ENCODE data around the gene FBLN2.

DNA sequence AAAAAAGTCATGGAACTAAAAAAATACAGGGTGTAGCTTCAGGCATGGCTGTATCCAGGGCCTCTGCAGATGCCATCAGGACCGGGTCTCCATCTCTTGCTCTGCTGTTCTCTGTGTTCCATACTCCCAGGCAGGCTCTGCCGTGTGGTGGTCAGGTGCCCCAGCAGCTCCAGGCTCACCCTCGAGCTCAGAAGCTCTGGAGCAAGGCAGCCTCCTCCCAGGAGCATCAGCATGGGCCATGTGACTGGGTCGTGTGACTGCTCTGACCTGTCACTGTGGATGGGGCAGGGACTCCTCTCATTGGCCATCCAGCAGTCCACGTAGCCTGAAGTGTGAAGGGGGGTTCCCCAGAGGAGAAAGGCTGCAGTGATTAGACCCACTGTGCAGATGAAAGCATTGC, 8.5 kb downstream of the FBLN2 start:
- TF ChIP-seq, protein P1, sequence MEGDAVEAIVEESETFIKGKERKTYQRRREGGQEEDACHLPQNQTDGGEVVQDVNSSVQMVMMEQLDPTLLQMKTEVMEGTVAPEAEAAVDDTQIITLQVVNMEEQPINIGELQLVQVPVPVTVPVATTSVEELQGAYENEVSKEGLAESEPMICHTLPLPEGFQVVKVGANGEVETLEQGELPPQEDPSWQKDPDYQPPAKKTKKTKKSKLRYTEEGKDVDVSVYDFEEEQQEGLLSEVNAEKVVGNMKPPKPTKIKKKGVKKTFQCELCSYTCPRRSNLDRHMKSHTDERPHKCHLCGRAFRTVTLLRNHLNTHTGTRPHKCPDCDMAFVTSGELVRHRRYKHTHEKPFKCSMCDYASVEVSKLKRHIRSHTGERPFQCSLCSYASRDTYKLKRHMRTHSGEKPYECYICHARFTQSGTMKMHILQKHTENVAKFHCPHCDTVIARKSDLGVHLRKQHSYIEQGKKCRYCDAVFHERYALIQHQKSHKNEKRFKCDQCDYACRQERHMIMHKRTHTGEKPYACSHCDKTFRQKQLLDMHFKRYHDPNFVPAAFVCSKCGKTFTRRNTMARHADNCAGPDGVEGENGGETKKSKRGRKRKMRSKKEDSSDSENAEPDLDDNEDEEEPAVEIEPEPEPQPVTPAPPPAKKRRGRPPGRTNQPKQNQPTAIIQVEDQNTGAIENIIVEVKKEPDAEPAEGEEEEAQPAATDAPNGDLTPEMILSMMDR (IDR thresholded peaks at IDR 0.05): no peak
- TF ChIP-seq POLR2A (IDR thresholded peaks at IDR 0.05): no peak
